ENCODE measurements around the gene GLDN. TPM values are rescaled to one million over a fixed set of nuclear protein-coding genes. Genes with fewer than 3 reads are reported as not detected.

Gene GLDN
- total and polyA plus RNA-seq, 10 of the 15 experiments (the other 5 are each of a cell fraction or from before 2014, with no cell fraction given): 0.13 TPM; not detected in 9

DNA sequence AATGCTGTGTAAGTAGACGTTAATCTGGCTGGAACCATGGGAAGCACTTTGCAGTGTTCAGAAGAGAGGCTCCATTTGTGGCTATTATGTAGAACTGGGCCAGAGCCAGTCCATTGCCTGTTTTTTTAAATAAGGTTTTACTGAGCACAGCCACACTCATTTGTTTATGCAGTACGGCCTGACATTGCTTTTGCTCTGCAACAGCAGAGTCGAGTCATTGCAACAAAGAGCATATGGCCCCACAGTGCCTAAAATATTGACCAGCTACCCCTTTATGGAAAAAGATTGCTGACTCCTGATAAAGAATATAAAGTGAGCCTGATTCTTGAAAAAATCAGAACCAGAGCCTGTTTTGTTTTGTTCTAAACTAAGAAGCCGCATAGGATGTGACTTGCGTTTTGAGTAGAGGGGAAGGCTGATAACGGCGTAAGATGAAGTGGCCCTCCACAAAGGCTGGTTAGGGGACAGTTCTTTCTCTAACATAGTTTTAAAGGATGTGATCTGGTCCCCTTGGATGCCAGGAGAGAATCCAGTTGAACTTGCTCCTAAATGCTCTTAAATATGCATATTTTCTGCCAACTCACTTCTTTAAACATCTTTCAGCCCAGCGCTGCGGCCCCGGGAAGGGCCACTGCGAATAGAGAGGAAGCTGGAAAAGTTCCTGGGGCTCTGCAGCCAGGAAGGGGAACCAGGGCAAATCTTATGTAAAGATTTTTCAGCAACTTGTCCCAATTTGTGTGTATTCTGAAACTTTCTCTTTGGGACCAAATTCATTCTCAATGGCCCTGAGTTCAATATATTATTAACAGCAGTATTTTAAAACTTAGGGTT is 64.5 kb downstream of the GLDN start:
- H3K79me2 ChIP-seq (ENCODE audit: control insufficient read depth, insufficient read depth, low read length): no peaks in the 10 kb centered on the region
- ChIA-PET SMC1A (ENCODE audit: uncharacterized antibody, unreplicated experiment) (interaction anchor here (1.0 kb wide), 1 partner anchor 97 kb away, joined by 3 read pairs; no protein-coding TSS in a partner anchor), POLR2A (no interaction called here), CTCF (interaction anchor here (0.6 to 2.9 kb wide), 6 partner anchors 30 to 254 kb away, joined by 3 to 8 read pairs (median 5); no protein-coding TSS in a partner anchor), RAD21 (ENCODE audit: unreplicated experiment) (no interaction called here)
- no peak for DNase-seq (ENCODE audit: low read depth, low spot score)
- H3K4me1 ChIP-seq (ENCODE audit: control insufficient read depth, insufficient read depth, low read length): no peaks in the 10 kb centered on the region
- H2AFZ ChIP-seq (ENCODE audit: control insufficient read depth, low read depth, low read length): no peak overlapping the region
- no peaks in the 10 kb centered on the region for H3K36me3 ChIP-seq (ENCODE audit: control insufficient read depth in 2 of 2, insufficient read depth in 2 of 2, low read length in 1 of 2)
- WGBS (ENCODE audit: insufficient coverage, insufficient replicate concordance, low lambda C conversion rate, missing lambda C conversion rate): 37% methylated on average over 11 of the region's 11 CpGs
- H3K4me3 ChIP-seq: no peak overlapping the region
- no TSS peak for BruUV-seq (replicated peaks)
- H3K9ac ChIP-seq (ENCODE audit: control insufficient read depth, insufficient read depth, low read length): no peak overlapping the region
- H3K27ac ChIP-seq (ENCODE audit: control insufficient read depth, insufficient read depth): no peak overlapping the region
- intact Hi-C loops (cut with micrococcal nuclease; ENCODE audit: unreplicated experiment) (no loop called here), in situ Hi-C loops (cut with MboI) (no loop called here)
- no peaks in the 10 kb centered on the region for H4K20me1 ChIP-seq (ENCODE audit: control insufficient read depth, insufficient read depth)
- no peaks in the 10 kb centered on the region for H3K9me3 ChIP-seq (replicated peaks; ENCODE audit: control insufficient read depth, insufficient read depth, low read length)
- H3K4me2 ChIP-seq (ENCODE audit: control insufficient read depth, insufficient read depth): no peak overlapping the region
- no peak for ATAC-seq
- peaks cover 0 to 2% of the 10 kb centered on the region in 2 experiments; a peak in 2 of 4 replicates for H3K27me3 ChIP-seq (replicated peaks in 1 of 2; ENCODE audit: control insufficient read depth in 2 of 2, insufficient read depth in 2 of 2, low read length in 1 of 2)
- FAIRE-seq: no peak
- TF ChIP-seq ASH2L (IDR thresholded peaks at IDR 0.05; ENCODE audit: borderline replicate concordance, low read depth) (no peak), SIN3A (IDR thresholded peaks at IDR 0.05; ENCODE audit: low read depth, low read length) (no peak), CHD1 (IDR thresholded peaks at IDR 0.05; ENCODE audit: low read depth, low read length) (no peak), RB1 (IDR thresholded peaks at IDR 0.05; ENCODE audit: borderline replicate concordance) (no peak), SRF (IDR thresholded peaks at IDR 0.05; ENCODE audit: low read depth in 2 of 2, low read length in 2 of 2) (no peak), NR2C1 (IDR thresholded peaks at IDR 0.05) (no peak), EP300 (IDR thresholded peaks at IDR 0.05; ENCODE audit: borderline replicate concordance in 1 of 2, control insufficient read depth in 1 of 2, low read depth in 2 of 2, low read length in 2 of 2) (no peak), STAT1 (conservative IDR thresholded peaks at IDR 0.05) (no peak), SMAD5 (IDR thresholded peaks at IDR 0.05; ENCODE audit: low read depth) (no peak), KLF5 (IDR thresholded peaks at IDR 0.05; ENCODE audit: partially characterized antibody) (no peak), YBX1 (IDR thresholded peaks at IDR 0.05) (no peak), ZBED1 (IDR thresholded peaks at IDR 0.05; ENCODE audit: borderline replicate concordance) (no peak), GATAD2B (conservative IDR thresholded peaks at IDR 0.05; ENCODE audit: low read depth) (no peak), DPF2 (IDR thresholded peaks at IDR 0.05) (no peak)
- TF ChIP-seq, protein P1, sequence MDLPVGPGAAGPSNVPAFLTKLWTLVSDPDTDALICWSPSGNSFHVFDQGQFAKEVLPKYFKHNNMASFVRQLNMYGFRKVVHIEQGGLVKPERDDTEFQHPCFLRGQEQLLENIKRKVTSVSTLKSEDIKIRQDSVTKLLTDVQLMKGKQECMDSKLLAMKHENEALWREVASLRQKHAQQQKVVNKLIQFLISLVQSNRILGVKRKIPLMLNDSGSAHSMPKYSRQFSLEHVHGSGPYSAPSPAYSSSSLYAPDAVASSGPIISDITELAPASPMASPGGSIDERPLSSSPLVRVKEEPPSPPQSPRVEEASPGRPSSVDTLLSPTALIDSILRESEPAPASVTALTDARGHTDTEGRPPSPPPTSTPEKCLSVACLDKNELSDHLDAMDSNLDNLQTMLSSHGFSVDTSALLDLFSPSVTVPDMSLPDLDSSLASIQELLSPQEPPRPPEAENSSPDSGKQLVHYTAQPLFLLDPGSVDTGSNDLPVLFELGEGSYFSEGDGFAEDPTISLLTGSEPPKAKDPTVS (IDR thresholded peaks at IDR 0.05; ENCODE audit: low read depth, low read length): no peak
- TF ChIP-seq, protein P2, sequence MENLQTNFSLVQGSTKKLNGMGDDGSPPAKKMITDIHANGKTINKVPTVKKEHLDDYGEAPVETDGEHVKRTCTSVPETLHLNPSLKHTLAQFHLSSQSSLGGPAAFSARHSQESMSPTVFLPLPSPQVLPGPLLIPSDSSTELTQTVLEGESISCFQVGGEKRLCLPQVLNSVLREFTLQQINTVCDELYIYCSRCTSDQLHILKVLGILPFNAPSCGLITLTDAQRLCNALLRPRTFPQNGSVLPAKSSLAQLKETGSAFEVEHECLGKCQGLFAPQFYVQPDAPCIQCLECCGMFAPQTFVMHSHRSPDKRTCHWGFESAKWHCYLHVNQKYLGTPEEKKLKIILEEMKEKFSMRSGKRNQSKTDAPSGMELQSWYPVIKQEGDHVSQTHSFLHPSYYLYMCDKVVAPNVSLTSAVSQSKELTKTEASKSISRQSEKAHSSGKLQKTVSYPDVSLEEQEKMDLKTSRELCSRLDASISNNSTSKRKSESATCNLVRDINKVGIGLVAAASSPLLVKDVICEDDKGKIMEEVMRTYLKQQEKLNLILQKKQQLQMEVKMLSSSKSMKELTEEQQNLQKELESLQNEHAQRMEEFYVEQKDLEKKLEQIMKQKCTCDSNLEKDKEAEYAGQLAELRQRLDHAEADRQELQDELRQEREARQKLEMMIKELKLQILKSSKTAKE (IDR thresholded peaks at IDR 0.05; ENCODE audit: low read depth, poor library complexity, severe bottlenecking): no peak
- TF ChIP-seq, protein P3, sequence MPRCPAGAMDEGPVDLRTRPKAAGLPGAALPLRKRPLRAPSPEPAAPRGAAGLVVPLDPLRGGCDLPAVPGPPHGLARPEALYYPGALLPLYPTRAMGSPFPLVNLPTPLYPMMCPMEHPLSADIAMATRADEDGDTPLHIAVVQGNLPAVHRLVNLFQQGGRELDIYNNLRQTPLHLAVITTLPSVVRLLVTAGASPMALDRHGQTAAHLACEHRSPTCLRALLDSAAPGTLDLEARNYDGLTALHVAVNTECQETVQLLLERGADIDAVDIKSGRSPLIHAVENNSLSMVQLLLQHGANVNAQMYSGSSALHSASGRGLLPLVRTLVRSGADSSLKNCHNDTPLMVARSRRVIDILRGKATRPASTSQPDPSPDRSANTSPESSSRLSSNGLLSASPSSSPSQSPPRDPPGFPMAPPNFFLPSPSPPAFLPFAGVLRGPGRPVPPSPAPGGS (IDR thresholded peaks at IDR 0.05; ENCODE audit: borderline replicate concordance, insufficient read depth, low read depth, low read length, poor library complexity, severe bottlenecking): no peak
